Measurements from ENCODE around the gene STC2.

DNA sequence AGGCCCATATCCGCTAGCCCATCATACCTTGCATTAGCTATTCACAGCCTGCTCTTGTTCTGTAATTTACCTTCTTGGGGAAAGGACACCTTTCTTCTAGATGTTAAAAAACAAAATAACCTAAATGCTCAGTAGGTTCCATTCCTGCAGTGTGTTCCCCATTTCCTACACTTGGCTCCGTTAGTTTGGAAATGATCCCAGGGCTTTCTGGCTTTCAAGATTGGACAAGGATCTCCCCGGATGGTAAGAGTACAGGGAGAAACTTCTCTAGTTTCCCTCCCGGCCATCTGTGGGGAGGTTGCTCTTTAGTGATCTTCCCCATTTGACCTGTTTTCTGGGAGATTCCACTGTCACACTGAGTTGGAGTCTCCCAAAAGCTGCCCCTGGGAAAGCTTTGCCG, 27.3 kb upstream of the STC2 start:
- no peak for TF ChIP-seq POLR2A (IDR thresholded peaks at IDR 0.05)
- TF ChIP-seq, protein P1, sequence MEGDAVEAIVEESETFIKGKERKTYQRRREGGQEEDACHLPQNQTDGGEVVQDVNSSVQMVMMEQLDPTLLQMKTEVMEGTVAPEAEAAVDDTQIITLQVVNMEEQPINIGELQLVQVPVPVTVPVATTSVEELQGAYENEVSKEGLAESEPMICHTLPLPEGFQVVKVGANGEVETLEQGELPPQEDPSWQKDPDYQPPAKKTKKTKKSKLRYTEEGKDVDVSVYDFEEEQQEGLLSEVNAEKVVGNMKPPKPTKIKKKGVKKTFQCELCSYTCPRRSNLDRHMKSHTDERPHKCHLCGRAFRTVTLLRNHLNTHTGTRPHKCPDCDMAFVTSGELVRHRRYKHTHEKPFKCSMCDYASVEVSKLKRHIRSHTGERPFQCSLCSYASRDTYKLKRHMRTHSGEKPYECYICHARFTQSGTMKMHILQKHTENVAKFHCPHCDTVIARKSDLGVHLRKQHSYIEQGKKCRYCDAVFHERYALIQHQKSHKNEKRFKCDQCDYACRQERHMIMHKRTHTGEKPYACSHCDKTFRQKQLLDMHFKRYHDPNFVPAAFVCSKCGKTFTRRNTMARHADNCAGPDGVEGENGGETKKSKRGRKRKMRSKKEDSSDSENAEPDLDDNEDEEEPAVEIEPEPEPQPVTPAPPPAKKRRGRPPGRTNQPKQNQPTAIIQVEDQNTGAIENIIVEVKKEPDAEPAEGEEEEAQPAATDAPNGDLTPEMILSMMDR (IDR thresholded peaks at IDR 0.05): no peak

Measured in testis (tissue), 2 donors.